HG02885 (cell line): ENCODE data around the gene C6.
"Not testable (repeated sequence)": the region's sequence is repeated elsewhere in the genome, so short reads cannot be mapped to it uniquely, and the experiment has no call there.

Experiments used
- ATAC-seq: cut with Tn5 transposase; IDR thresholded peaks from one replicate; pipeline ENCODE4 v1.9.1; 2021; ENCODE audit warnings: mild to moderate bottlenecking; ENCODE audit not compliant: unreplicated experiment, poor library complexity

C6 gene

DNA sequence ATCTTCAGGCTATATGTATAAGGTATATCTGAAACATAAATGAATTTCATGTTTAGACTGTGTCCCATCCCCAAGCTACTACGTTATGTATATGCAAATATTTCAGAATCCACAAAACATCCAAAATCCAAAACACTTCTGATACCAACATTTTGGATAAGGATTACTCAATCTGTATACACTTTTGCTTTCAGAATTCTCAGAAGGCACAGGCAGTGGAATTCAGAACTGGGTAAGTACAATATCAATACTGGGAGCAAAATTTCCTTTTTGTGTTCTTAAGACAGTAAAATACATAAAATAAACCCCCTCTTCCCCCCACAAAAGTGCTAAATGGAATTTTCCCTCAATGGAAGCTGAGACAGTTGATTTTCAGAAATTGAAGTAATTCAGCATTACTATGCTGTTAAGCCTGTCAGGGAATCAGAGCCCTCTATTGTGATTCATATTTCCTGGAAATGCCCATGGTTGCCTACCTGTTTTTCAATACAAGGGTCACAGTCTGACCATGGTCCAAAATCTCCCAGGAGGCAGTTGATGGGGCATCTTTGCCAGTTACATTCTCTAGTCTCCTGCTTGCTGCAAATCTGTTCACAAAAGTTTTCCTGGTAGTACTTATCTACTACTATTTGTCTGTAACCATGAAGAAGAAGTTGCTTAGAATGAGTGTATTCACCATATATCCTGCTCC is 12.1 kb downstream of the C6 start:
- ATAC-seq = no peak

DNA sequence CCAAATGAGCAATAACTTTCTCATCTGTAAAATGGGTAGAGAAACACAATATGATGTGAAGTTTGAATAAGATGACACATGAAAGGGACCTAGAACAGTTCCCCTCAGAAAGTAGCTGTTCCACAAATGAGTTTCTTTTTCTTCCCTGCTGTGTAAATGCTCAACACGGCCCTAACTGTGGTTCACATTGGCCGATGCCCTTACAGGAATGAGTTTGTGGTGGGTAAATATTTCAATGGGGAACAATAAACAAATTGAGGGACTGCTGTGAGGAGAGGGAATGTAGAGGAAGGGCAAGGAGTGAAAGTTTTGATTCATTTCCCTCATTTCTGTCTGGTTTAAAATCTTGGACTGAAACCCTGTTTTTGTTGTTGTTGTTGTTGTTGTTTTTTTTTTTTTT is 12.8 kb downstream of the C6 start:
- ATAC-seq = no peak

DNA sequence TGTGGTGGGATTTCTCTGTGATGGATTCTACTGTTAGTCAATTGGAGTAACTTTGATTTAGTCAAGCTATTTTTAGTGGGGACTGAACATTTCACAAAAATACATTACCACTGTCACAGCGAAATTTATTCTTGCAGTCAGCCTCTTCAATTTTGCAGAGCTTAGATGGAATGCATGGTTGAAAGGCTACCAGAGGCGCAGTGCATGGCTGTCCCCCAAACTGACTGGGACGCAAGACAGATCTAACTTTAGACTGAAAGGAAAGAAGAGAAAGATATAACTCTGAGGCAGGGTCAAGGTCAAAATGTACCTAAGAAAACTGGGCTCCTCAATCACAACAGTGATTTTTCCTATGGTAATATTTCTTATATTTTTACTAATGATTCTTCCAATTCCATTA is 13.7 kb downstream of the C6 start:
- ATAC-seq = no peak

DNA sequence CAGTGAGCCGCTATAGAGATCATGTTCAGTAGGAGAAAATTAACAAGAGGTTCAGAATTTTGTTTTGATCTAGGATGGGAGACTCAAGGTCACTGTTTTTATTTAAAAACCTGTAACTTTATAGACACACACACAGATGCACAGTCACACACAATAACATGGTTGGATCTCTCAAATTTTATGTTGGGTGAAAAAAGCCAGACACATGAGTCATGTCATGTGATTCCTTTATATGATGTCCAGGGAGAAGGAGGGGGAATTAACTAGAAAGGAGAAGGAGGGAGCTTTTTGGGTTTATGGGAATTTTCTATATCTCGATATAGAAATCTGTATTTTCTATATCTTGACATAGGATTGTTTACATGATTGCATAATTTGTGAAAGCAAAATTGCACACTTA is 17.1 kb downstream of the C6 start:
- ATAC-seq = no peak

DNA sequence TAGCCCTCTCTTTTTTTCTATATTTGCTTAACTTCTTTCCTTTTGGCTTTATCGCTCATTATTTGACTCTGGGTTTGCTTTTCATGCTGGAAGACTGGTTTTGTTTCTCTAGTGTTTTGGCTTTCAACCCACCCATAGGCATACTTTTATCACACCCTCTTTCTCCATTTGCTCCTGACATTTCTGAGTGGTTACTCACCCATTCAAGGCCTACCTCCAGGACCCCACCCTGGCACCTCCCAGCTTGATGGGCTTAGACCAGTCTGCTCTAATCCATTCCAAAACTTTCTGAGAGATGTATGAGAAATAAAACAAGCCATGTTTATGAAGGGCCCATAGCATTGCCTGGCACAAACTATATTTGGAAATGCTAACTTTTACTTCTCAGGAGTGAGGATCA is 18.1 kb downstream of the C6 start:
- no peak for ATAC-seq

DNA sequence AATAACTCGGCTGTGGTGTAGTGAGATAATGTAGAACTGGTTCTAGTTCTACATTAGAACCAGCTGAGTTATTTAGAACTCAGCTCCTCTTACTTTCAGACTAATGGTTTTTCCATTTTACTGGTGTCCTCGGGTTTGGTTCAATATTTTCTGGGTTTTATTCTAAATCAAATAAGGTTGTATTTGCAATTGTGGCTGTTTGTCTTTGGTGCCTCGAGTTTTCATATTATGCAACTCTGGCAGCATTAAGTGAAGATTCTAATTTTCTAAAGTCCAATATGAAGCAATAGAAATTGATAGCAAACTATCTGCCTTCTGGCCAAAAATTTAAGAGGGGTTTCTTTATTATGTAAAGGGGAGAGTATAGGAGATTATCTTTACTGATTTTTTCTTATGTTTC is 19.0 kb downstream of the C6 start:
- no peak for ATAC-seq

DNA sequence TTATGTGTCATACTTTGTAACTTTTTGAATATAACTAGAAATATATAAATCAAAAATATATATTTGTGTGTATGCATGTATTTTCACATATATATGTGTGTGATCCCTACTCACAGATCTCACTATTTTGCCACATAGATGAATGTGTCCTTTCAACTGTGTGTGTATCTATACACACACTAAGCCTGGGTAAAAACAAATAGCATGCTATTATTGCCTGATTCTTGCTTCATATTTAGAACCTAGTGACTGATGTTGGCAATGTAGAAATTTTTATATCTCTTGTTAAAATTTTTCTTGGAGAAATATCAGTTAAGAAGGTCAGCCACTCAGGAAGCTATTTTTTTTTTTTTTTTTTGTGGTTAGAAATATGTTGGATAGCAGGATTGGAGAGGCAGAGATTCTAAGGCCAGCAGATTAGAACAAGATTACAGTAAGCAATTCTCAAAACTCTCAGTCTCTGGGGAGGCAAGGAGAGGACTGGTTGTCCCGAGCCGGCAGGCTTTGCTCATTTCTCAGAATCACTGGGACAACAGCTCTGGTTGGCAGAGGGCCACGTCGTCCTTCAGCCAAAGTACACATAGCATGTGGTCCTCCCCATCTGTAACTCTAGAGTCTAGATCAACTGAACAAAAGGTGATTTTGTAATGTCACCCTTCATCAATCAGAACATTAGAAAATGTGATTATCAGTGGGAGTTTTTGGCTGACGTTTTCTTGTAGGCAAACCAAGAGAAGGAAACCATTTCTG is 19.7 kb downstream of the C6 start:
- no peak for ATAC-seq

DNA sequence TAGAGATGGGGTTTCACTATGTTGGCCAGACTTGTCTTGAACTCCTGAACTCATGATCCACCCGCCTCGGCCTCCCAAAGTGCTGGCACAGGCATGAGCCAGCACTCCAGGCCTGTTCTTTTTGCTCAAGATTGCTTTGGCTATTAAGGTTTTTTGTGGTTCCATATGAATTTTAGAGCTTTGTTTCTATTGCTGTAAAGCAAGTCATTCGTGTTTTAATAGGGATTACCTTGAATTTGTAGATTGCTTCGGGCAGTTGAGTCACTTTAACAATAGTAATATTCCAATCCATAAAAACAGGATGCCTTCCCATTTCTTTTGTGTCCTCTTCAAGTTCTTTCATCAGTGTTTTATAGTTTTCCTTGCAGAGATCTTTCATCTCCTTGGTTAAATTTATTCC is 22.1 kb downstream of the C6 start:
- ATAC-seq = no peak

DNA sequence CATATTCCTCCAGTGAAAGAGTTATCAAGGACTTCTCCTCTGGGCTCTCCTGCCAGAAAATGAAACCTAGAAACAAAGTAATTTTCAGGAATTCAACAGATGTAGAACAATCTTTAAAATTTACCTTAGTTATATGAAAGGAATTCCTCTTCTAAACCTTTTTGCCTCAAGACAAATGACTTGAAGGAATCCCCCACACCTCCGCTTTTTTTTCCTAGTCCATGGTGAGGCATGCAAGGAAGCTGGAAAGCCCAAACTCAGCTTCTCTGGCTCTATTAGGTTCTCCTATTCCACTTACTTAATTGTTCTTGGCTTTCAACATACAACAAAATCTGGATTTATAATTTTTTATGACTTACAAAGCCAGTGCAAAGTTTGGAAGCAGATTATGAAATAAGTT is 27.2 kb downstream of the C6 start:
- ATAC-seq = no peak

DNA sequence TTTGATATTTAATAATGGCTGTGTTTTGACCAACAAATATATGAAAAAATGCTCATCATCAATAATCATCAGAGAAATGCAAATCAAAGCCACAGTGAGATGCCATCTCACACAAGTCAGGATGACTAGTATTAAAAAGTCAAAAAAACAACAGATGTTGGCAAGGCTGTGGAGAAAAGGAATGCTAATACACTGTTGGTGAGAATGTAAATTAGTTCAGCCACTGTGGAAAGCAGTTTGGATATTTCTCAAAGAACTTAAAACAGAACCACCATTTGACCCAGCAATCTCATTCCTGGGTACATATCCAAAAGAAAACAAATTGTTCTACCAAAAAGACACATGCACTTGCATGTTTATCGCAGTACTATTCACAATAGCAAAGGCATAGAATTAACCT is 30.0 kb downstream of the C6 start:
- ATAC-seq = not testable (repeated sequence)

DNA sequence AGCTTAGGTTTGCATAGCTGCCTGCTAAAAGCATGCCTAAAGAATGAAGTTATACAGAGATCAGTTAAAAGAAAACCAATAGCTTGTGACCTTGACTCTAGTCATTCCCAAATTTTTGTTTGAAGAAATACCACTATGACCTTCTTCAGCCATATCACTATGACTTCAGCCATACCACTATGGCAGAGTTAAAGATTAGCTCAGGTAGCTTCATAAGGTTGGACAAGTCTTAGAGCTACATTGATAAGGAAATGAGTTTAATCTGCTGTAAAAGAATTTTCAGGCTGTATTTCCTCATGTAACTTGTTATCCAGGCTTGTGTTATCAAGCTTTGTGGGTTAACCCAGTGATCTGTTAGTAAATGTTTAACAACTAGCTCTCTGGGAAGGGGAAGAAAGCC is 30.7 kb downstream of the C6 start:
- no peak for ATAC-seq

DNA sequence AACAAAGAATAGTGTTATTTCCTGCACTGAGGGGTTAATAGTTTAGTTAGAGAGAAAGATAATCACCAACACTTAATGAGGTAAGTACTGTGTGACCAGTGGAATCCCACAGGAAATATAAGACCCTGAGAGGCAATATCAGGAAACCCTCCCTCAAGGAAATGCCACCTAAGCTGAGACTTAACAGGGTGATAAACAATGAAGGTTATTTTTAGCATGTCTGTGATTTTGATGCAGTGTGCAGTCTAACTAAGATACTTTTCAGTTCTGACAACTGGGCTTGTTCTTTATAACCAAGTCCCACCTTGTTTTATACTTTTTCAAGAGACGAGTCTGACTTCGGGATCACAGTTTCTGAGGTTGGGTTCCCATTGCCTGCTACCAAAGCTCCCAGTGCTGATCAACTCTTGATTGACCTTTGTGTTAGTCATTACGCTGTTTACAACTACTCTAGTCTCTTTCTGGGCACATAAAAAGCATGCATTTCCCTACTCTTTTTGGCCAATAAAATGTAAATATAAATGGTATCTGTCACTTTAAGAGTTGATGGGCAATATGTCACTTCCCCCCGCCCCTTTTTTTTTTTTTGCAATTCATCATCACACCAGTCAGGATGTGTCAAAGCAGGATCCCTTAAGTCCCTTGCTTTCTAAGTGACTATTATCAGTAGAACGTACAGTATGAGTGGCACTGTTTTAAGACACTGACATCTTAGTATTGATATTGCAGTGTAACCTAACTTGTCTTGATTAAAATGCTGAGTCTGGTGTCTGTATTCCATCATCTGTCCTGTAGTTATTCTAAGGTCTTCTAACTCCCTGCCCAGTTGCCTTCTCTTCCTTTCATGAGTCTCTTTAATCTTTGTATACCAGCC is 31.4 kb downstream of the C6 start:
- no peak for ATAC-seq

DNA sequence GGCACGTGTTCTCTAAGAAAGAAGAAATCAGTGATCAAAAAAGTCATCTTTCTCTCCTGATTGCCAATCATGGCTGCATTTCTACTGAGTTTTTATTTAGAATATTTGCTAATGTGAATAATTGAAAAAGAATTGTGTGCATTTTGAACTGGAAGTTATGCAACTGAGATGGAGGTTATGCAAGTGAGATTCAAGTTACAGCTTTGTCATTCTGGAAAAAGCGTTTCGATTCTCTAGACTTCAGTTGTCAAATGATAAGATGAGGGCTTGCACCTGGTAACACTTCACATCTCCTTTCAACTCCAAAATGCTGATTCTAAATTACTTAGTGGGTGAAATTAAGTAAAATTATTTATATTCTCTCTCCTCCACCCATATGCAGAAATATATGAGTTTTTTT is 36.4 kb downstream of the C6 start:
- no peak for ATAC-seq

DNA sequence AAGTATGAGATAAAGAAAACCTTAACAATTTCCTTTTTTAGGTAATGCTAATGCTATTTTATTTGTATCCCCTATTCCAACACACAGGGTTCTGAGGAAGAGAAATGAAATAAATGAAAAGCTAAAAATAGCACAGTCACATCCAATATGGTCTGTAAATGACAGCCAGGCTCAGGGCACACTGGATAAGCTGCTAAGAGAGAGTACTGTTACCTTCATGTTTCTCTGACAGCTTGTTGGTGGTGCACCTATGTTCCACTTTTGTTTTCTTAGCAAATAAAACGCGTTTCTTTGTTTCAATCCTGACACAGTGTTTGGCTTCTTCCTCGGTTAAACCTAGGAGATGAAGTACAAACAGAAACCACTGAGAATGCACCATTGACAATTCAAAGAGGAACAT is 41.3 kb downstream of the C6 start:
- no peak for ATAC-seq

DNA sequence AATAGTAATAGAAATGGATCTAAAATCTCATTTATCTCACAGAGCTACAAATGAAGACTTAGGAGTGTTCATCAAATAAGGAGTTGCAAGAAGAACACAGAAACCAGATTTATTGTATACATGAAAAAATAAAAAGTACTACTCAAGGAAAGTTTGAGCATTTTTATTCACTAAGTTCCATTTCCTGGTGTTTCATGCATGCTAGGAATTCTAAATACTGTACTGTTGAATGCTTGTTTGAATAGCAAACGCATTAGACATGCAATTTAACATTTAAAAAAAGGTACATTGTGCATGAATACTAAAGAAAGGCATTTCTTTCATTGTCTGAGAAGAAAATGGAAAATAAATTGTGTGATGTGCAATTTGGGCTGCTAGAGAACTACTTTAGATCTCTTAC is 52.1 kb downstream of the C6 start:
- ATAC-seq = no peak

DNA sequence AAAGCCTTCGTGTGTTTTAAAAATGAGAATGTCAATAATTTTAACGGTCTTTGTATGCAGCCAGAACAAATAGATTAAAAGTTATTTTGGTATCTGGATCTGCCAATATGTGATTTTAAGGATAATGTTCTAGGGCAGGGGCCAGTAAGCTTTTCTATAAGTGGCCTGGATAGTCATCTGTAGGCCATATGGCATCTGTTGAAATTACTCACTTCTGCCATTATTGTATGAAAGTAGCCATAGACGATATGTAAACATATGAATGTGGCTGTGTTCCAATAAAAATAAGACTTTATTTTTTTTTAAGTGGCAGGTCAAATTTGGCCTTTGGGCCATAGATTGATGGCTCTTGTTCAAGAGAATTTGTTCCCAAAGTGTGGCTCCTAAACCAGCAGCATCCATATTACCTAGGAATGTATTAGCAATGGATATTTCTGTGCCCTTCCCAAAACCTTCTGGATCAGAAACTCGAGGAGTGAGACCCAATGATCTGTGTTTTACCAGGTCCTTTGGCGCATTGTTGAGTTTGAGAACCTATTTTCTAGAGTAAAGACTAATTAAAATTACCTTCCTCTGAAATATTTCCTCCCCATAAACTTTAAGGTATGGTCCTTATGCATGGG is 55.9 kb downstream of the C6 start:
- no peak for ATAC-seq

DNA sequence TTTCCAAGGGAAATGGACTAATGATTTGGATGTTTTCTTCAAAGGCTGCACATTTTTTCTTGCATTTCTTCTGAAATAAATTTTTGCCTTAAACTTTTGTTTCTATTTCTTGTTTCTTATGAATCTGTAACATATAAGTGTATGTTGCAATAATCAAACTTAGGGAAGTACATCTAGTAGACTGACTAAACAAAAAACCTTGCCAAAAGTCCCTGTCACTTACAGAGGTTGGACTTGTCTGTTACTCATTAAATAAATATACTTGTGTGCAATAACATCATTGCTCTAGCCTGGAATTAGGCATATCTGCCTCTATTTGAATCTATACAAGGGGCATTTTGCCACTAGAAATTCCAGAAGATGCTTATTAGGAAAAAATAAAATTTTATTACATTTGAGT is 56.6 kb downstream of the C6 start:
- ATAC-seq = no peak

DNA sequence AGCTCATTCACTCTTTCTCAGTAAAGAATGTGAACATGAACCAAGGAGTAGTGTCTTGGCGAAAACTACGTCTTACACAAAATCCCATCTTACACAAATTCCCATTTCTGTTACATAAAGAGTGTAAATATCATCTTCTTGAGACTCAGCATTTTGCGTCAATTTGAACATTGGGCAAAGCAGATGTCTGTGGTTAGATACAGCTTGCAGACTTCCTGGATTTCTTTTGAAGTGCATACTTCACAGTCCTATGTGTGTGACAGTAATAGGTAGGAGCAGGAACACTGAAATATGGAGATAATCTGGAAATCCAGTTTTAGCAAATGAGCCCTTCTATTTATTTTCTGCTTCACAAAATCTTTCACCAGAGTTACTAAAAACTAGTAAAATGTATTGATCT is 58.8 kb downstream of the C6 start:
- no peak for ATAC-seq

DNA sequence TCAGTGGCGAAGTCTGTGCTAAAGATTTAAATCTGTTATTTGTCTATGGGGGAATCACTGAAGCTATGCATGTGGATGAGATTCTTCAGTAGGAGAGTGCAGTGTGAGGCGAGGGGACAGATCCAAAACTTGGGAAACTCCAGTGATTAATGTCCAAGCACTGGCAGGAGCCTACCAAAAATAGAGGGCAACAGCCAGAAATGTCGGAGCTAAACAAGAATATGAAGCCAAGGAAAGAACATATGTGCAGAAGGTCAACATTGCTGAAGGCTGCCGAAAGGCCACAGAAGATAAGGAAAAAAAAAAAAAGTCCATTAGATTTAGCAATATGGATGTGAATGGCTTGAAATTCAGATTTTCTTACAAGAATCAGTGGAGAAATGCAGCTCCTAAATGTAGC is 61.8 kb downstream of the C6 start:
- no peak for ATAC-seq

DNA sequence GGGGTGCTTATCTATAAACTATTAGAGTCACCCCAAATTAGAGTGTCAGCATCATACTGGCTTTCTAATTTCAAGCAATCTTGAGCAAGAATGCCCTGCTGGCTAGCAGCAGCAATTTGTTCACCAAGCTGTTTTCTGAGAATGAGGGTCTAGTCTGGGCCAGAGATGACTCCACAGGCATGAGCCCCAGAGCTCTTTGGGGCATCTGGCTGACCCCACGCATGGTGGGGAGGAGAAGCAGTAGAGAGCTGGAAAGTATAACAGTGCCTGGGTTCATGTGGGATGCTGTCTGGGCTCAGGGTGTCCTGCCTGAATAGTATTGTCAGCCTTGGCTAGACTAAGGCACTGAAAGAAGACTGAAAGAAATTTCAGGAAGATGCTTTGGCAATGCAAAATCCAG is 64.9 kb downstream of the C6 start:
- no peak for ATAC-seq

DNA sequence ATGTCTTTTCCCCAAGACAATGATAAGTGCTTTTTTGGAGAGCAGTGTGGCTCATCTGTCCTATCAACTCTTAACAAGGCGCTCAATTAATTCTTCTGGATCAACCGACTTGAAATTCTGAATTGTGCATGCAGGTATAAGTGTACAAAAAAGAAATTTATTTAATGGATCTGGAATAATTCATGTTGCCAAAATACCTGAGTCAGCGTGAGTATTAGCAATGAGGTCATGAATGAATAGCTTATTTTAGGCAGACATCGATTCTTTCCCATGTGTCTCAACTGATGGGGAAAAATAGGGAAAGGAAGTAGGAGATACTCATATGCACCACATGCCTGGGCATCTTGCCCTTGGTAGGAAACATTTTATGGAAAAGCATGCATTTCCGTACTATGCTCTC is 68.0 kb downstream of the C6 start:
- ATAC-seq = no peak
